GM21529 (cell line): ENCODE results near the gene TMPO.
A peak's percentile ranks its signal among the peaks of the same experiment; 100 is the strongest.
"Not testable (repeated sequence)": the region's sequence is repeated elsewhere in the genome, so short reads cannot be mapped to it uniquely, and the experiment has no call there.

Experiments used
- ATAC-seq: cut with Tn5 transposase; IDR thresholded peaks from one replicate; pipeline ENCODE4 v1.9.1; 2021; ENCODE audit not compliant: unreplicated experiment

Gene TMPO

DNA sequence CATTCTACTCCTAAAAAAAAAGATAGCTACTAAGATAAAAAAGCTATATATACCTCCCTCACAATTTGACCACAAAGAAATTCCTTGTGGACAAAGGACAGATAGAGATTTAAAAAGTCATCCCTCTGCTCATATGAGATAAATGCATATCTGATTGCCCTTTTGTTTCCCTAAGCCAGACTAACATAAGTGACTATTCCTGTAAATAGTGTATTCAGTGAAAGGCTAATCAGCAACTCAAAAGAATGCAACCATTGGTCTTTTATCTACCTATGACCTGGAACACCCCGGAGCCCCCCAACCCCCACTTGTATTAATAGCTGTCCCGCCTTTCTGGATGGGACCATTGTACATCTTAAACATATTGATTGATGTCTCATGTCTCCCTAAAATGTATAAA is 6.3 kb upstream of the TMPO start:
- no peak for ATAC-seq

DNA sequence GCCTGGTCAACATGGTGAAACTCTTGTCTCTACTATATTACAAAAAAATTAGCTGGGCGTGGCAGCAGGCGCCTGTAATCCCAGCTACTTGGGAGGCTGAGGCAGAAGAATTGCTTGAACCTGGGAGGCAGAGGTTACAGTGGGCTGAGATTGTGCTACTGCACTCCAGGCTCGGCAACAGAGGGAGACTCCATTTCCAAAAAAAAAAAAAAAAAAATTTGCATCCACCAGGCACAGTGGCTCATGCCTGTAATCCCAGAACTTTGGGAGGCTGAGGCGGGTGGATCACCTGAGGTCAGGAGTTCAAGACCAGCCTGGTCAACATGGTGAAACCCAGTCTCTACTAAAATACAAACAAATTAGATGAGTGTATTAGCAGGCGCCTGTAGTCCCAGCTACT is 3.6 kb upstream of the TMPO start:
- ATAC-seq, result not testable (repeated sequence)

DNA sequence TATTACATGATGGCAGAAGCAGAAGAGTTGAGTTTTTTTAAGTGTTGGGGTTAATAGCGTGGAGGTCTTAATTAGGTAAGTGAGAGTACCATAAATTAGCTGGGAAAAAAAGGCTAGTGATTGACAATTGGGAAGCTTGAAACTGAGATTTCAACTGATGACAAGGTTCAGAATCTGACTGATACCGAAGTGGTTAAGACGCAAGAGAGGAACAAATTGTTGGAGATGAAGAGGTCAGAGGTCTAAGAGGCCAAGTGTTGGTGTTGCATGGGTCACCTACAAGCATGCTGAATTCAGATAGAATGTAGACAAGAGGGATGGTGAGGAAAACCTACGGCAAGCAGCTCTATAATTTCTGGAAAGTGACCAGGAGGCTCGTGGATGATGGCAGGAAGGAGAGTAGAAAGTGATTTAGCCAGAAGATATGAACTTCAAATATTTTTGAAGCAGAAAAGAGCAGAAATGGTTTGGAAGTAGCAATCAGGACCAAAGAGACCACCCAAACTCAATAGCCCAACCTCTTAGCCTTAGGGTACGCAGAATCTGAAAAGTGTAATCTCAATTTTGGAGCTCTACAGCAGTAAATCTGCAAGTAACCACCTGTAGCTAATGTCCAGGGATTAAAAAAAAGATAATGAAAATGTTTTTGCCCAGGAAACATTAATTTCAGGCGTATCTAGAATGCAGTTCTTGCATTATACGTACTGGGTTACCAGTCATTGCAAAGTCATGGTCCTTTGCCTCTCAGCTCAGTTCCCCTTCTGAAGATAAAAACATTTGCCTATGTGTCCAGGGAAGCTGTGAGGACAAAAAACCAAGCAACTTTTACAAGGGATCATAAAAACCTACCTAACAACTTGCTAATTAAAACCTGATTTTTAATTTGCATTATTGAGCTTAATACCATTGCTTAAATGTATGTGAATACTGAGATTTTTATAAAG is 1.7 kb upstream of the TMPO start:
- ATAC-seq, result no peak

DNA sequence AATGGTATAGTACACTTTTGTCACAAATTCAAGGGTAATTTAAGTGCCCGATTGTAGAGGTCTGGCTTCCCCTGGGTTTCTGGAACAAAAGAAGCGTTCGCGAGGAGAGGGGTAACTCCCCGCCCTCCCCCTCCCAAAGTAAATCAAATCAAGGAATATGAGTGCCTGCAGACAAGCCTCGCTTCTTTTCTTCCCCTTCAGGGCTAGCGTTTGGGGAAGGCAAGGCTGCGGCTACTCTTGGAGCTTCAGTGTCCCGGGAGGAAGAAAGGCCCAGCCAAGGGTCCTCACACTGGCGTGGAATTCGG is 456 bp upstream of the TMPO start:
- ATAC-seq, result no peak

DNA sequence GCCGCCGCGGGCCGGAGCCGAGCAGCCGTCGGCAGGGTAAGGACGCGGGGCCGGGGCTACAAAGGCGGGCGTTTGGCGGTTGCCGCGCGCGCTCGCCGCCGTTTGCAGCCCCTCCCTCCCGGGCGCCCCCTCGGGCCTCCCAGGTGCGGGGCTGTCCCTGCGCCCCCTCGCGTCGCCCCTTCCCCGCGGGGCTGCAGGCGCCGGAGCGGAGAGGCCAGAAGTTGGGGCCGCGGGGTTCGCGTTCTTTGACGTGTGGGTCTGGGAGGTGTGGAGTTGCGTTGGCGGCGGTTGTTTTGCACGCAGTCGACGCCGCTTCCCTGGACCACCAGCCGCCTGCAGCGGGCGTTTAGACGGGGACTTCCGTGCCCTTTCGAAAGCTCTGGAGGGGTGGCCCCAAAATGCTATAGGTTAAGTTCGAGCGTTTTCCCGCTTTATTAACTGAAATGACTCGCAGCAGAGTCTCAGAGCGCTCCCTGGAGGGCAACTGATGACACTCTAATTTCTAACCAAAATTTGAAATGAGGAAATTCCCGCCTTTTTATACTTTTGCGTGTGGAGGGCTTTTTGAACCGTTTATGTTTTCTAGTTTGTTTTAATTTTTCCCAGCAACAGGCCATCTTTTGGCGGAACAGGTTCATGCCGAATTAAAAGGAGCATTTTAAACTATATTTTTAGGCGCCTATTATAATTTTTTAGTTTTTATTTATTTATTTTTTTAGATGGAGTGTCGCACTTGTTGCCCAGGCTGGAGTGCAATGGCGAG is 902 bp downstream of the TMPO start:
- ATAC-seq, result peak; percentile 61

DNA sequence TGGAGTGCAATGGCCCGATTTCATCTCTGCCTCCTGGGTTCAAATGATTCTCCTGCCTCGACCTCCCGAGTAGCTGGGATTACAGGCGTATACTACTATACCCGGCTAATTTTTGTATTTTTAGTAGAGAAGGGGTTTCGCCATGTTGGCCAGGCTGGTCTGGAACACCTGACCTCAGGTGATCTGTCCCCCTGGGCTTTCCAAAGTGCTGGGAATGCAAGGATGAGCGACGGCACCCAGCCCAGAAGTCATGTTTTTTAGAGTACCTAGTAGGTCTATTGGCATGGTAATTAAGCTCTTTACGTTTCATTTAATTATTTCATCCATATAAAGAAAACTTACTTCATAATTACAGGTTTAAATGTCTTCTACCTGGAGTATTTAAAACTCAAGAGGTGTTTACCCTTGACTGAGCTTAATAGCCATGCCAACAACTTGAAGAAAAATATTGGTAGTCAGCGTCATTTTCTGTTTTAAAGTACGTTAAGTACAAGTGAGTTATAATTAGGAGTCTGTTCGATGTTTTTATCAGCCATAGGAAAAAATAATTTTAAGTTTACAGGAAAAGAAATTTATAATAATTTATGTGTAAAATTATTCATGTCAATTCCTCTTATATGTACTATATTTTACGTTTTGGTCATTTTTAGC is 4.0 kb downstream of the TMPO start:
- no peak for ATAC-seq

DNA sequence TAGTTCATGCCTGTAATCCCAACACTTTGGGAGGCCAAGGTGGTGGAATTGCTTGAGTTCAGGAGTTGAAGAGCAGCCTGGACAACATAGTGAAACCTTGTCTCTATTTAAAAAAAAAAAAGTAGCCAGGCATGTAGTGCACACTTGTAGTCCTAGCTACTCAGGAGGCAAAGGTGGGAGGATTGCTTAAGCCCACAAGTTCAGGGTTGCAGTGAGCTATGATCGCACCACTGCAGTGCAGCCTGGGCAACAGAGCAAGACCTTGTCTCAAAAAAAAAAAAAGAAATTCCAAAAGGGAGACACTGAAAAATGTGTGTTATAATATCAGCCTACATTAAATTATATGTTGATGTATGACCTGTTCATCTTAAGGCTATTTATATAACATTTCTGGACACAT is 14.7 kb downstream of the TMPO start:
- ATAC-seq, result no peak

DNA sequence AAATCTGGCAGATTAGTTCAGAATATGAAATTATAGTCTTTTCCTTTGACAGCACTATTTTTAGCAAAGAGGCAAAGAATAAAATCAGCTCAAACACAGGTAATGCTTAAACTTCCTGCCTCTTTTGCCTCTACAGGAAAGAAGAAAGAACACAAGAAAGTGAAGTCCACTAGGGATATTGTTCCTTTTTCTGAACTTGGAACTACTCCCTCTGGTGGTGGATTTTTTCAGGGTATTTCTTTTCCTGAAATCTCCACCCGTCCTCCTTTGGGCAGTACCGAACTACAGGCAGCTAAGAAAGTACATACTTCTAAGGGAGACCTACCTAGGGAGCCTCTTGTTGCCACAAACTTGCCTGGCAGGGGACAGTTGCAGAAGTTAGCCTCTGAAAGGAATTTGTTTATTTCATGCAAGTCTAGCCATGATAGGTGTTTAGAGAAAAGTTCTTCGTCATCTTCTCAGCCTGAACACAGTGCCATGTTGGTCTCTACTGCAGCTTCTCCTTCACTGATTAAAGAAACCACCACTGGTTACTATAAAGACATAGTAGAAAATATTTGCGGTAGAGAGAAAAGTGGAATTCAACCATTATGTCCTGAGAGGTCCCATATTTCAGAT is 17.4 kb downstream of the TMPO start:
- no peak for ATAC-seq

DNA sequence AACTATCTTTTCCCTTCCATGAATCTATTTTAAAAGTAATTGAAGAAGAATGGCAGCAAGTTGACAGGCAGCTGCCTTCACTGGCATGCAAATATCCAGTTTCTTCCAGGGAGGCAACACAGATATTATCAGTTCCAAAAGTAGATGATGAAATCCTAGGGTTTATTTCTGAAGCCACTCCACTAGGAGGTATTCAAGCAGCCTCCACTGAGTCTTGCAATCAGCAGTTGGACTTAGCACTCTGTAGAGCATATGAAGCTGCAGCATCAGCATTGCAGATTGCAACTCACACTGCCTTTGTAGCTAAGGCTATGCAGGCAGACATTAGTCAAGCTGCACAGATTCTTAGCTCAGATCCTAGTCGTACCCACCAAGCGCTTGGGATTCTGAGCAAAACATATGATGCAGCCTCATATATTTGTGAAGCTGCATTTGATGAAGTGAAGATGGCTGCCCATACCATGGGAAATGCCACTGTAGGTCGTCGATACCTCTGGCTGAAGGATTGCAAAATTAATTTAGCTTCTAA is 18.4 kb downstream of the TMPO start:
- no peak for ATAC-seq

DNA sequence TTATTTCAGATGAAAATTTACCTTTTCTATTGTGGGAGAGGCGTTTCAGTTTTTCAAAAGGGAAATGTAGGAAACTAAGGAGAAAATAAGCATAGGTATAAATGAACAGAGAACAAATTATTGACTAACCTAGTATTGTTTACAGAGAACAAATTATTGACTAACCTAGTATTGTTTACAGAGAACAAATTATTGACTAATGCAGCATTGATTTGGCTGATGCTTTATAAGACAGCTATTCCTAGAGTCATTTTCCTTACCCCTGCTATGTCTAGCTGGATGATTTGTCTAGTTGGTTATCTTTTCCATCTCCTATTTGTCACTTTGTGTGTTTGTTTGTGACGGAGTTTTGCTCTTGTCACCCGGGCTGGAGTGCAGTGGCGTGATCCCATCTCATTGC is 22.6 kb downstream of the TMPO start:
- no peak for ATAC-seq

DNA sequence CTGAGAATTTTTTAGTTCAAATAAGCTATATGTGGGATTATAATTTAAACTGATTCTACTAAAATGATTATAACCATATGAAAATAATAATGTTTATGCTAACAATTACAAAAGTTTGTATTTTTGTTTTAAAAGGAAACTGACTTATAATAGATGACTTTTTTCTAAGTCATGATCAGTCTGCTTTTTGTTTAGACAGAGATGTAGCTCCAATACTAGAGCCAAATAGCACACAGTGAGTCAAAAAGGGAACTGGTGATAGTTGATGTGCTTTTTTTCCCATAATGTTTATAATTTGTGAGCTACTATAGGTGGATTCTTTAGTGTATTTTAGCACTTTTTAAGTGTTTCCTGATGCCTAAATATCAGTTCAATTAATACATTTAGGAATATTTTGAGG is 28.3 kb downstream of the TMPO start:
- ATAC-seq, result no peak

DNA sequence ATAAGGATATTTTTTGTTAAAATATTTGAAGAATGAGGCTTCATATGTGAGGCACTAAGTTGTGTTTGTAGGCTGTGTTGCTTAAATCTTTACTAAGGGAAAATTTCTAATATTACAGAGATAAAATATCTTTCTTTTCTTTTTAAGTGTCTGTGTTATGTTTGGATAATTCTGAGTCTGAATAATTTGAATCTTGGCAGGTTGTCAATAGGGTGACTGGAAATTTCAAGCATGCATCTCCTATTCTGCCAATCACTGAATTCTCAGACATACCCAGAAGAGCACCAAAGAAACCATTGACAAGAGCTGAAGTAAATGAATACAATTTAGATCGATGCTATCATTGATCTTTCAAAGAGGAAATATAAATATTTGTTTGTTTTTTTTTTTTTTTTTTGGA is 29.4 kb downstream of the TMPO start:
- no peak for ATAC-seq

DNA sequence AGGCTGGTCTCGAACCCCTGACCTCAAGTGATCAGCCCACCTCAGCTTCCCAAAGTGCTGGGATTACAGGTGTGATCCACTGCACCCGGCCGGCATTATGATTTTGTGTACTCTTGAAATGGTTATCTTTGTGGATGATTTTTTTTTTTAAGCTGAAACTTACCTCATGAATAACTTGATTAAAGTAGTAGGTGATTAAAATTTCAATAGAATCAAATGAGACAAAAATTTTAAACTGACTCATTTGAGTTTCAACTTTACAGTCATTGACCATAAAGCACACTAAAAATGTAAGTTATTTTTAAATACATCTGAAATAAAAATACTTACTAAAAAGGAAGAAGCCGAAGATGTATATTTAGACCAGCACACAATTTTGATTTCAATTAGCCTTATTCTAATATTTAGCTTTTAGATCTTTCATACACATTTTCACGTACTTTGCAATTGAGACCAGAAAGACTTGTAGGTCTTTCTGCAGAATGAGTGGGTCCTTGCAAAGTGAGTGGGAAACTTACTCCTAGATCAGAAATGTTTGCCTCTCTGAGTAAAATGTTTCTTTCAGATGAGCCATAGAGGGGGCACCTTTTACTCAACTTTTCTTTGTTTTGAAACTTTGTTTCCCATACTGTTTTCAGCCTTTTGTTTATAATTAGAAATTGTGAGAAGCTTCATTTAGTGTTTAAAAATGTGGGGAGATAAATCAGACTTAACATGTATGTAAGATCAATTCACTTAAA is 34.2 kb downstream of the TMPO start:
- no peak for ATAC-seq

DNA sequence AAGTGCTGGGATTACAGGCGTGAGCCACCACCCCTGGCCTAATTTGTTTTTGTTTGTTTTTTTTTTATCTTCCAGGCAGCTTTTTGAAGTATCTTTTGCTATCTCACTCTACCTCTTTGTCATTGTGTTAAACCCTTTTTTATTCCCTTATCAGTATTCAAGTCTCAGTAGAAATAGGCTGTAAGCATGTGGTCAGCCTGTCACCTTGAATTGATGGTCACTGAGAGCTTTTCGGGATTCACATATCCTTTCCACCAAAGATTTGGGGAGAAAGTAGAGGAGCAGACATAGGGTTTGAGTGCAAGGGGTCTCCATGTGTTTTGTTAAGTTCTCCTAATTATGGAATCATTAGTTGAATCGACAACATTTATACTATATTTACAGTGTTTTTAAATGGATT is 36.4 kb downstream of the TMPO start:
- no peak for ATAC-seq

DNA sequence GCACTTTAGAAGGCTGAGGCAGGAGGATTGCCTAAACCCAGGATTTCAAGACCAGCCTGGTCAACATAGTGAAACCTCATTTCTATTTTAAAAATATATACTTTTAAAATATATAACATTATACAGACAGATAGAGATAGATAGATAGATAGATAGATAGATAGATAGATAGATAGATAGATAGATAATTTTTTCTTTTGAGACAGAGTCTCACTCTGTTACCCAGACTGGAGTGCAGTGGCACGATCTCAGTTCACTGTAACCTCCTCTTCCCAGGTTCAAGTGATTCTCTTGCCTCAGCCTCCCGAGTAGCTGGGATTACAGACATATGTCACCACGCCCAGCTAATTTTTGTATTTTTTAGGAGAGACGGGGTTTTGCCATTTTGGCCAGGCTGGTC is 42.7 kb downstream of the TMPO start:
- not testable (repeated sequence) for ATAC-seq

DNA sequence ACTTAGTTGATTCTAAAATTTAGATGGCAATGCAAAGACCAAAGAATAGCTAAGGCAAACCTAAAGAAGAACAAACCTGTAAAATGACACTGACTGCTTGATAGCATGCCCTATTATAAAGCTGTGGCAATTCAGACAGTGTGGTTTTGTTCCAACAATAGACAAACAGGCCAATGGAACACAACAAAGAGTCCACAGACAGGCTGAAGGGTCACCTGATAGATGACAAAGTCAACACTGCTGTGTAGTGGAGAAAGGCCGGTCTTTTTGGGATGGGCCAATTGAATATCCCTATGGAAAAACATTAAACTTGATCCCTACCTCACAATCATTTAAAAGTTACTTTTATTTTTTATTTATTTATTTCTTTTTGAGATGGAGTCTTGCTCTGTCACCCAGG is 44.3 kb downstream of the TMPO start:
- no peak for ATAC-seq

DNA sequence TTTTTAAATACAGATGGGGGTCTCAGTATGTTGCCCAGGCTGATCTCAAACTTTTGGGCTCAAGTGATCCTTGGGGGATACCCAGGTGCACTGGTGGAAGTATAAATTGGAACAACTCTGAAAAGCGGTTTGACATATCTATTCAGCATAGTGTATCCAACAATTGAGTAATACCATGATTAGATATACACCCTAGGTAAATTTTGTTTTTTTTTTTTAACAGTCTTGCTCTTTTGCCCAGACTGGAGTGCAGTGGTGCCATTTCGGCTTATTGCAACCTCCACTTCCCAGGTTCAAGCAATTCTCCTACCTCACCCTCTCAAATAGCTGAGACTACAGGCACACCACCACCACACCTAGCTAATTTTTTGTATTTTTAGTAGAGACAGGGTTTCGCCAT is 46.5 kb downstream of the TMPO start:
- no peak for ATAC-seq

DNA sequence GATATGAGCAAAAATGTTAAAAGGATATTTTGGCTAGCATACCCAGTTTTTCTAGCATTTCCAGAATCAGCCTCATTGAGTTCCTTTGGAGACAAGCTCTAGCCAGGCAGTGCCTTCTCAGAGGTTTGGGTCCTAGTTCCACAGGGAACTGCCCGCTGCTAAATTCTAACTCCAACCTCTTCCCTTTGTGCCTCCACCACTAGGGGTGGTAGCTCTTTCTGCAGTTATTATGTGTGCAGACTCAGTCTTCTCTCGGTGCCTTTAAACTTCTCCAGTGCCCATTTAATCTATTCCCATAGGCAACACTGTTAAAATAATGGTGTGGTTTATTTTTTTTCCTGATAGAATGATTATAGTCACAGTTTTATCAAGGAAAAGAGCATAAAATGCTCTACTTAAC is 56.6 kb downstream of the TMPO start:
- ATAC-seq, result no peak

DNA sequence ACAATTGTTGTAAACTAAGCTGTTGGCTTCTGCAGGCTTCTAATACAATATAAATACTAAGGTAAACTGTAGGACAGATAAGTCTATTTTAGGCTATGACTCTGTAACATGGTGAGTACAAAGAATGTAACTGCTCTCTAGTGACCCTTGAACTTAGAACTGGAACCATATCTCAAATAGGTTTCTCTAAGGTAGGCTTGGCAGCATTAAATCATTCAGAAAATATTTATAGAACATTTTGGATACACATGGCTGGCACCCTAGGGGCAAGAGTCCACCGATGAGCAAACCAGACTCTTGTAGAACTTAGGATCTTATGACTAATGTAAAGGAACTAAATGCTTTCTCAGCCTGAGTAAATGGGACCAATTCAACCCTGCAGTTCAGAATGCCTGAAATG is 58.7 kb downstream of the TMPO start:
- ATAC-seq, result no peak

DNA sequence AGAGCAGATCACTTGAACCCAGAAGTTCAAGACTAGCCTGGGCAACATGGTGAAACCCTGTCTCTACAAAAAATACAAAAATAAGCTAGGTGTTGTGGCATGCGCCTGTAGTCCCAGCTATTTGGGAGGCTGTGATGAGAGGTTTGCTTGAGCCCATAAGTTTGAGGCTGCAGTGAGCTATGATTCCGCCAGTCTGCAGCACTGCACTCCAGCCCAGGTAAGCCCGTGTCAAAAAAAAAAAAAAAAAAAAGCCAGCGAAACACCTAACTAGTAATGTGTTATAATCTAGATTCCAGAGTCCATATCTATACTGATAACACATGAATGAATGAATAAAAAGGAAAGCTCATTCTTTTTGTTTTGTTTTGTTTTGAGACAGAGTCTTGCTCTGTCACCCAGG is 59.6 kb downstream of the TMPO start:
- ATAC-seq, result no peak

DNA sequence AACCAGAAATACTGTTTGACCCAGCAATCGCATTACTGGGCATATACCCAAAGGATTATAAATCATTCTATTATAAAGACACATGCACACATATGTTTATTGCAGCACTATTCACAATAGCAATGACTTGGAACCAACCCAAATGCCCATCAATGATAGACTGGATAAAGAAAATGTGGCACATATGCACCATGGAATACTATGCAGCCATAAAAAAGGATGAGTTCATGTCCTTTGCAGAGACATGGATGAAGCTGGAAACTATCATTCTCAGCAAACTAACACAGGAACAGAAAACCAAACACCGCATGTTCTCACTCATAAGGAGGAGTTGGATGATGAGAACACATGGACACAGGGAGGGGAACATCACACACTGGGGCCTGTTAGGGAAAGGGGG is 61.4 kb downstream of the TMPO start:
- ATAC-seq, result not testable (repeated sequence)
